WTC11 (cell line): ENCODE results near the gene PHLDB1. TPM values are rescaled to one million over a fixed set of nuclear protein-coding genes. Genes with fewer than 3 reads are reported as not detected.

Experiments used
- ATAC-seq: fragments of 200-7000 bp; cut with Tn5 transposase; 2 replicates; pipeline ENCODE4 v1.10.0; 2021; ENCODE audit warnings: mild to moderate bottlenecking, moderate library complexity
- CTCF ChIA-PET: fragments of 300-600 bp; sonication (Branson Sonifier 250); formaldehyde crosslinking; loops from one replicate; lab custom pipeline; 2021; ENCODE audit warnings: antibody characterized with exemption; lab: Charles Lee
- POLR2A ChIA-PET: fragments of 350-600 bp; sonication (Branson Sonifier 250); formaldehyde crosslinking; loops from one replicate; lab custom pipeline; 2021; ENCODE audit warnings: antibody characterized with exemption; lab: Charles Lee
- DNase-seq: peaks from one replicate; pipeline ENCODE4 v3.0.0; 2021; ENCODE audit warnings: low spot score
- H3K27ac Mint-ChIP-seq: 2 replicates; pipeline ENCODE4 v1.8.0; 2021; ENCODE audit warnings: mixed read lengths
- H3K27me3 Mint-ChIP-seq: 2 replicates; pipeline ENCODE4 v1.8.0; 2021; ENCODE audit warnings: low read depth, mild to moderate bottlenecking, moderate library complexity, mixed read lengths
- H3K36me3 Mint-ChIP-seq: 2 replicates; pipeline ENCODE4 v1.8.0; 2021; ENCODE audit warnings: mixed read lengths
- H3K4me1 Mint-ChIP-seq: 2 replicates; pipeline ENCODE4 v1.8.0; 2022; ENCODE audit warnings: mixed read lengths
- H3K4me3 Mint-ChIP-seq: 2 replicates; pipeline ENCODE4 v1.8.0; 2021; ENCODE audit warnings: mild to moderate bottlenecking, moderate library complexity, mixed read lengths
- H3K9me3 Mint-ChIP-seq: 2 replicates; pipeline ENCODE4 v1.8.0; 2021; ENCODE audit warnings: mixed read lengths
- ATF1 ChIP-seq: sonication (generic); formaldehyde crosslinking; IDR thresholded peaks from 2 replicates; pipeline ENCODE4 v1.8.1; 2023; ENCODE audit warnings: mild to moderate bottlenecking, moderate library complexity, missing genetic modification reagents
- EMX1 ChIP-seq: fragments of 250-450 bp; sonication (Bioruptor Pico); IDR thresholded peaks from 2 replicates; pipeline ENCODE4 v1.8.0; 2021; ENCODE audit warnings: mild to moderate bottlenecking
- ESRRA ChIP-seq: sonication (generic); formaldehyde crosslinking; IDR thresholded peaks from 2 replicates; pipeline ENCODE4 v1.8.1; 2022; ENCODE audit warnings: mild to moderate bottlenecking, missing genetic modification reagents, borderline replicate concordance
- ETV6 ChIP-seq: sonication (generic); formaldehyde crosslinking; IDR thresholded peaks from 2 replicates; pipeline ENCODE4 v1.8.1; 2022; ENCODE audit warnings: mild to moderate bottlenecking, missing genetic modification reagents
- GRHL2 ChIP-seq: fragments of 250-450 bp; sonication (Bioruptor Pico); IDR thresholded peaks from 2 replicates; pipeline ENCODE4 v1.8.0; 2022; ENCODE audit warnings: mild to moderate bottlenecking, moderate library complexity; ENCODE audit not compliant: insufficient replicate concordance, severe bottlenecking
- HMGA2 ChIP-seq: fragments of 250-450 bp; sonication (Bioruptor Pico); IDR thresholded peaks from 2 replicates; pipeline ENCODE4 v1.4.0; 2021; ENCODE audit warnings: mild to moderate bottlenecking, moderate library complexity
- NR2C2 ChIP-seq: sonication (generic); formaldehyde crosslinking; IDR thresholded peaks from 2 replicates; pipeline ENCODE4 v1.8.0; 2022; ENCODE audit warnings: mild to moderate bottlenecking, missing genetic modification reagents
- NR3C1 ChIP-seq: sonication (generic); formaldehyde crosslinking; conservative IDR thresholded peaks from 2 replicates; pipeline ENCODE4 v1.8.1; 2023; ENCODE audit warnings: low read depth, mild to moderate bottlenecking, missing genetic modification reagents
- RORB ChIP-seq: fragments of 250-450 bp; sonication (Bioruptor Pico); IDR thresholded peaks from 2 replicates; pipeline ENCODE4 v1.9.0; 2021; ENCODE audit warnings: mild to moderate bottlenecking
- SMAD3 ChIP-seq: sonication (generic); formaldehyde crosslinking; IDR thresholded peaks from 2 replicates; pipeline ENCODE4 v1.8.0; 2022; ENCODE audit warnings: missing genetic modification reagents, mild to moderate bottlenecking, borderline replicate concordance
- SP1 ChIP-seq: sonication (generic); formaldehyde crosslinking; conservative IDR thresholded peaks from 2 replicates; pipeline ENCODE4 v1.8.1; 2022; ENCODE audit warnings: missing genetic modification reagents
- TEAD4 ChIP-seq: sonication (generic); formaldehyde crosslinking; IDR thresholded peaks from 2 replicates; pipeline ENCODE4 v1.8.0; 2022; ENCODE audit warnings: mild to moderate bottlenecking, missing genetic modification reagents
- ZNF121 ChIP-seq: sonication (generic); formaldehyde crosslinking; IDR thresholded peaks from 2 replicates; pipeline ENCODE4 v1.8.0; 2023; ENCODE audit warnings: missing genetic modification reagents
- ZNF138 ChIP-seq: sonication (generic); formaldehyde crosslinking; conservative IDR thresholded peaks from 2 replicates; pipeline ENCODE4 v1.8.1; 2022; ENCODE audit warnings: mild to moderate bottlenecking, moderate library complexity, missing genetic modification reagents
- ZNF219 ChIP-seq: sonication (generic); formaldehyde crosslinking; IDR thresholded peaks from 2 replicates; pipeline ENCODE4 v1.8.0; 2023; ENCODE audit warnings: missing genetic modification reagents, mild to moderate bottlenecking, borderline replicate concordance
- ZNF396 ChIP-seq: fragments of 250-450 bp; sonication (Bioruptor Pico); IDR thresholded peaks from 2 replicates; pipeline ENCODE4 v1.8.0; 2021; ENCODE audit warnings: mild to moderate bottlenecking, moderate library complexity, borderline replicate concordance
- ZNF671 ChIP-seq: fragments of 250-450 bp; sonication (Bioruptor Pico); IDR thresholded peaks from 2 replicates; pipeline ENCODE4 v1.8.0; 2021; ENCODE audit warnings: mild to moderate bottlenecking
- total RNA-seq: library from RNA; stranded (reverse); gene quantifications from 3 replicates; pipeline ENCODE4 v1.2.3, GENCODE V29; 2021
- TF ChIP-seq, protein P1 (sequence below): sonication (generic); formaldehyde crosslinking; conservative IDR thresholded peaks from 2 replicates; pipeline ENCODE4 v1.8.1; 2023; ENCODE audit warnings: mild to moderate bottlenecking, low read depth, missing genetic modification reagents, moderate library complexity
- TF ChIP-seq, protein P2 (sequence below): sonication (generic); formaldehyde crosslinking; IDR thresholded peaks from 2 replicates; pipeline ENCODE4 v1.8.1; 2022; ENCODE audit warnings: mild to moderate bottlenecking, moderate library complexity, missing genetic modification reagents
- TF ChIP-seq, protein P3 (sequence below): sonication (generic); formaldehyde crosslinking; IDR thresholded peaks from 2 replicates; pipeline ENCODE4 v1.8.0; 2023; ENCODE audit warnings: mild to moderate bottlenecking, missing genetic modification reagents
- TF ChIP-seq, protein P4 (sequence below): sonication (generic); formaldehyde crosslinking; IDR thresholded peaks from 2 replicates; pipeline ENCODE4 v1.8.0; 2022; ENCODE audit warnings: missing genetic modification reagents
- TF ChIP-seq, protein P5 (sequence below): sonication (generic); formaldehyde crosslinking; IDR thresholded peaks from 2 replicates; pipeline ENCODE4 v1.8.0; 2022; ENCODE audit warnings: mild to moderate bottlenecking, missing genetic modification reagents

The PHLDB1 gene
- total RNA-seq, 1 experiment from 2014 or later: 83.1 TPM

DNA sequence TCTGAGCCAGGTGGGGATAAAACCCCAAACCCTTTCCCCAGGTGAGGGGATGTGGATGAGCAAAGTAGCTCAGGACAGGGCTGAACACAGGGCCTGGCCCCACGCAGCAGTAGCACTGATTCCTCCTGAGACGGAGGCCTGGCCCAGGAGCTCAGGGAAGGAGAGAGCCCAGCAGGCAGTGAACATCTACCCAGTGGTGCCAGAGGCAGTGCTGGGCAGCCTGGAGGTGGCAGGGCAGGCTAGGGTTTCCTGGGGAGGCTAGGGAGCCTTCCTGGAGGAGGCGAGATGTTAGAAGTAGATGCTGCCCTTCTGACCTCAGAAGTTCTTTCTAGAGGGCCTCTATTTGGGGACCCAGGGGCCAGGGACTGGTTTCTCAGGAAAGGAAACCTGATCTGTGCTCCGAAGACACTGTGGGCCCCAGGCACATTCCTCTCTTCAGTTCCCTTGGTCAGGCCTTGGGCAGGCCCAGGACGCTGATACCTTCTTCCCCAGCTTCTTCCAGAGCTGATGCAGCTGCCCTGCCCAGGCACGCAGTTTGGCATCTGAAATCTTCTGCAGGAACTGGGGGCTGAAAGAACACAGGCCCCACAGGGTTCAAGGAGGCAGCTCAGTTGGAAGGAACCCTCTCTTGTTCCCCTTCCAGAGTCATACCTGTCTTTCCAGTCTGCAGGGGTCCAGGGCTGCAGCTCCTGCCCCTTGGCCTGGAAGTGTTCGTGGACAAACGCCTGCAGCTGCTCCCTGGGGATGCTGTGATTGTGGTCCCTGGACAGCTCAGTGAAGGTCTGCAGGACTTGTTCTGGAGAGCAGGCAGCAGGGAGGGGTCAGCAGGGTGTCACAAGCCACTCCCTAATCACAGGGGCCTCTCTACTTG, 55.2 kb downstream of the PHLDB1 start:
- Mint-ChIP-seq H3K4me1 (peaks cover 44% of the 10 kb centered on the region), H3K27ac (no peak overlapping the region), H3K36me3 (no peaks in the 10 kb centered on the region), H3K27me3 (peaks cover 7% of the 10 kb centered on the region), H3K4me3 (no peak overlapping the region), H3K9me3 (no peaks in the 10 kb centered on the region)
- POLR2A ChIA-PET: interaction anchor here (0.6 kb wide), 1 partner anchor 10 kb away, joined by 4 read pairs; no protein-coding TSS in a partner anchor
- CTCF ChIA-PET: interaction anchor here (0.5 to 3.1 kb wide), 7 partner anchors 16 to 288 kb away, joined by 3 to 12 read pairs (median 9); partner anchors contain the start of gene TREH
- no peak for TF ChIP-seq NR3C1 (CRISPR knock-in tag)
- no peak for TF ChIP-seq ZNF219
- DNase-seq (no peak), ATAC-seq (no peak)

DNA sequence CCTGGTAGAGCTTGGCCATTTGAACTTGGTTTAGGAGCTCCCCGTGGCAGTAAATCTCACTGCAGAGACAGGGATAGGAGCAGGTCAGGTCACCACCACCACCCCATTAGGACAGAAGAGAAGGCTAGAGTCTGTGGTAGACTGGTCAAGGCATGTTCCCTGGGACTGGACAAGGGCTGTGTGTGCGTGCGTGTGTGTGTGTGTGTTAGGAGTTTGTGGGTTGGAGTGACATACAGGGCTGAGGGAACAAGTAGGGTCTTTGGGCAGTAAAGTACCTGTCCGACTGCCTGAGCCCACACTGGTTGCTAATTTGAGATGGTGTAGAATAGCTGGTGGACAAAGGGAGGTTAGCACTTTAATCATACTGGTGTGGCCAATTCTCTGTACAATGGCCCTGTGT, 56.0 kb downstream of the PHLDB1 start:
- Mint-ChIP-seq H3K27ac (no peak overlapping the region), H3K4me1 (peaks cover 39% of the 10 kb centered on the region), H3K36me3 (no peaks in the 10 kb centered on the region), H3K4me3 (no peak overlapping the region), H3K9me3 (no peaks in the 10 kb centered on the region), H3K27me3 (peaks cover 7% of the 10 kb centered on the region)
- CTCF ChIA-PET: interaction anchor here (0.6 to 2.7 kb wide), 5 partner anchors 26 to 69 kb away, joined by 3 to 12 read pairs (median 9); no protein-coding TSS in a partner anchor
- TF ChIP-seq ZNF671 (CRISPR knock-in tag): no peak
- TF ChIP-seq NR2C2 (CRISPR knock-in tag): no peak
- no peak for TF ChIP-seq ZNF138 (CRISPR knock-in tag)
- TF ChIP-seq, protein P1, sequence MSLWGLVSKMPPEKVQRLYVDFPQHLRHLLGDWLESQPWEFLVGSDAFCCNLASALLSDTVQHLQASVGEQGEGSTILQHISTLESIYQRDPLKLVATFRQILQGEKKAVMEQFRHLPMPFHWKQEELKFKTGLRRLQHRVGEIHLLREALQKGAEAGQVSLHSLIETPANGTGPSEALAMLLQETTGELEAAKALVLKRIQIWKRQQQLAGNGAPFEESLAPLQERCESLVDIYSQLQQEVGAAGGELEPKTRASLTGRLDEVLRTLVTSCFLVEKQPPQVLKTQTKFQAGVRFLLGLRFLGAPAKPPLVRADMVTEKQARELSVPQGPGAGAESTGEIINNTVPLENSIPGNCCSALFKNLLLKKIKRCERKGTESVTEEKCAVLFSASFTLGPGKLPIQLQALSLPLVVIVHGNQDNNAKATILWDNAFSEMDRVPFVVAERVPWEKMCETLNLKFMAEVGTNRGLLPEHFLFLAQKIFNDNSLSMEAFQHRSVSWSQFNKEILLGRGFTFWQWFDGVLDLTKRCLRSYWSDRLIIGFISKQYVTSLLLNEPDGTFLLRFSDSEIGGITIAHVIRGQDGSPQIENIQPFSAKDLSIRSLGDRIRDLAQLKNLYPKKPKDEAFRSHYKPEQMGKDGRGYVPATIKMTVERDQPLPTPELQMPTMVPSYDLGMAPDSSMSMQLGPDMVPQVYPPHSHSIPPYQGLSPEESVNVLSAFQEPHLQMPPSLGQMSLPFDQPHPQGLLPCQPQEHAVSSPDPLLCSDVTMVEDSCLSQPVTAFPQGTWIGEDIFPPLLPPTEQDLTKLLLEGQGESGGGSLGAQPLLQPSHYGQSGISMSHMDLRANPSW: no peak
- TF ChIP-seq GRHL2 (CRISPR knock-in tag): no peak
- TF ChIP-seq SMAD3: no peak
- TF ChIP-seq, protein P2, sequence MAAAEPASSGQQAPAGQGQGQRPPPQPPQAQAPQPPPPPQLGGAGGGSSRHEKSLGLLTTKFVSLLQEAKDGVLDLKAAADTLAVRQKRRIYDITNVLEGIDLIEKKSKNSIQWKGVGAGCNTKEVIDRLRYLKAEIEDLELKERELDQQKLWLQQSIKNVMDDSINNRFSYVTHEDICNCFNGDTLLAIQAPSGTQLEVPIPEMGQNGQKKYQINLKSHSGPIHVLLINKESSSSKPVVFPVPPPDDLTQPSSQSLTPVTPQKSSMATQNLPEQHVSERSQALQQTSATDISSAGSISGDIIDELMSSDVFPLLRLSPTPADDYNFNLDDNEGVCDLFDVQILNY: no peak
- TF ChIP-seq, protein P3, sequence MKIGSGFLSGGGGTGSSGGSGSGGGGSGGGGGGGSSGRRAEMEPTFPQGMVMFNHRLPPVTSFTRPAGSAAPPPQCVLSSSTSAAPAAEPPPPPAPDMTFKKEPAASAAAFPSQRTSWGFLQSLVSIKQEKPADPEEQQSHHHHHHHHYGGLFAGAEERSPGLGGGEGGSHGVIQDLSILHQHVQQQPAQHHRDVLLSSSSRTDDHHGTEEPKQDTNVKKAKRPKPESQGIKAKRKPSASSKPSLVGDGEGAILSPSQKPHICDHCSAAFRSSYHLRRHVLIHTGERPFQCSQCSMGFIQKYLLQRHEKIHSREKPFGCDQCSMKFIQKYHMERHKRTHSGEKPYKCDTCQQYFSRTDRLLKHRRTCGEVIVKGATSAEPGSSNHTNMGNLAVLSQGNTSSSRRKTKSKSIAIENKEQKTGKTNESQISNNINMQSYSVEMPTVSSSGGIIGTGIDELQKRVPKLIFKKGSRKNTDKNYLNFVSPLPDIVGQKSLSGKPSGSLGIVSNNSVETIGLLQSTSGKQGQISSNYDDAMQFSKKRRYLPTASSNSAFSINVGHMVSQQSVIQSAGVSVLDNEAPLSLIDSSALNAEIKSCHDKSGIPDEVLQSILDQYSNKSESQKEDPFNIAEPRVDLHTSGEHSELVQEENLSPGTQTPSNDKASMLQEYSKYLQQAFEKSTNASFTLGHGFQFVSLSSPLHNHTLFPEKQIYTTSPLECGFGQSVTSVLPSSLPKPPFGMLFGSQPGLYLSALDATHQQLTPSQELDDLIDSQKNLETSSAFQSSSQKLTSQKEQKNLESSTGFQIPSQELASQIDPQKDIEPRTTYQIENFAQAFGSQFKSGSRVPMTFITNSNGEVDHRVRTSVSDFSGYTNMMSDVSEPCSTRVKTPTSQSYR (CRISPR knock-in tag): no peak
- TF ChIP-seq ETV6 (CRISPR knock-in tag): no peak
- no peak for TF ChIP-seq EMX1 (CRISPR knock-in tag)
- TF ChIP-seq ZNF121 (CRISPR knock-in tag): no peak
- no peak for TF ChIP-seq ATF1 (CRISPR knock-in tag)
- TF ChIP-seq ESRRA (CRISPR knock-in tag): no peak
- DNase-seq (no peak), ATAC-seq (no peak)
- POLR2A ChIA-PET: no interaction called here

DNA sequence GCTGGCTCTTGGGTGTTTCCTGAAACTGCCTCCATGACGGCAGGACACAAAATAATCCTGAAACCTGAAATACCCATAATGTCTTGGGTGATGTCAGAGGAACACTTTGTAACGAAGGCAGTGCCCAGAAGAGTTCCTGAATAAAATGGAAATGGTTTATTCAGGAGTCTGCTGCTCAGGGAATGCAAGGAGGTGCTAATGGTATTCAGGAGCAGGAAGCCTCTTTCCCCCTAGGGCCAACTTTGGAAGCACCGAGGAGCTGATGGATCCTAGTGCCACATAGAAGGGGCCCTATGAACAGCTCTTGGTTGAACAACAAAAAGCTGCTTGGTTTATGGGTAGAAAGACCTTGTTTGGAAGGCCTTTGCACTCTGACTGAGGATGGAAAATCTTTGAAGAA, 56.5 kb downstream of the PHLDB1 start:
- no peak overlapping the region for H3K4me3 Mint-ChIP-seq
- H3K9me3 Mint-ChIP-seq: no peaks in the 10 kb centered on the region
- ChIA-PET CTCF (interaction anchor here (1.8 to 2.7 kb wide), 2 partner anchors 28 to 69 kb away, joined by 9 to 12 read pairs; no protein-coding TSS in a partner anchor), POLR2A (interaction anchor here (0.6 kb wide), 1 partner anchor 303 kb away, joined by 5 read pairs; no protein-coding TSS in a partner anchor)
- peaks cover 34% of the 10 kb centered on the region for H3K4me1 Mint-ChIP-seq
- H3K27me3 Mint-ChIP-seq: peaks cover 11% of the 10 kb centered on the region
- ATAC-seq (no peak), DNase-seq (no peak)
- no peaks in the 10 kb centered on the region for H3K36me3 Mint-ChIP-seq
- H3K27ac Mint-ChIP-seq: no peak overlapping the region
- no peak for TF ChIP-seq RORB (CRISPR knock-in tag)
- TF ChIP-seq HMGA2 (CRISPR knock-in tag): no peak
- no peak for TF ChIP-seq SP1 (CRISPR knock-in tag)
- TF ChIP-seq, protein P4, sequence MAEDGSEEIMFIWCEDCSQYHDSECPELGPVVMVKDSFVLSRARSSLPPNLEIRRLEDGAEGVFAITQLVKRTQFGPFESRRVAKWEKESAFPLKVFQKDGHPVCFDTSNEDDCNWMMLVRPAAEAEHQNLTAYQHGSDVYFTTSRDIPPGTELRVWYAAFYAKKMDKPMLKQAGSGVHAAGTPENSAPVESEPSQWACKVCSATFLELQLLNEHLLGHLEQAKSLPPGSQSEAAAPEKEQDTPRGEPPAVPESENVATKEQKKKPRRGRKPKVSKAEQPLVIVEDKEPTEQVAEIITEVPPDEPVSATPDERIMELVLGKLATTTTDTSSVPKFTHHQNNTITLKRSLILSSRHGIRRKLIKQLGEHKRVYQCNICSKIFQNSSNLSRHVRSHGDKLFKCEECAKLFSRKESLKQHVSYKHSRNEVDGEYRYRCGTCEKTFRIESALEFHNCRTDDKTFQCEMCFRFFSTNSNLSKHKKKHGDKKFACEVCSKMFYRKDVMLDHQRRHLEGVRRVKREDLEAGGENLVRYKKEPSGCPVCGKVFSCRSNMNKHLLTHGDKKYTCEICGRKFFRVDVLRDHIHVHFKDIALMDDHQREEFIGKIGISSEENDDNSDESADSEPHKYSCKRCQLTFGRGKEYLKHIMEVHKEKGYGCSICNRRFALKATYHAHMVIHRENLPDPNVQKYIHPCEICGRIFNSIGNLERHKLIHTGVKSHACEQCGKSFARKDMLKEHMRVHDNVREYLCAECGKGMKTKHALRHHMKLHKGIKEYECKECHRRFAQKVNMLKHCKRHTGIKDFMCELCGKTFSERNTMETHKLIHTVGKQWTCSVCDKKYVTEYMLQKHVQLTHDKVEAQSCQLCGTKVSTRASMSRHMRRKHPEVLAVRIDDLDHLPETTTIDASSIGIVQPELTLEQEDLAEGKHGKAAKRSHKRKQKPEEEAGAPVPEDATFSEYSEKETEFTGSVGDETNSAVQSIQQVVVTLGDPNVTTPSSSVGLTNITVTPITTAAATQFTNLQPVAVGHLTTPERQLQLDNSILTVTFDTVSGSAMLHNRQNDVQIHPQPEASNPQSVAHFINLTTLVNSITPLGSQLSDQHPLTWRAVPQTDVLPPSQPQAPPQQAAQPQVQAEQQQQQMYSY (CRISPR knock-in tag): no peak
- TF ChIP-seq ZNF396: no peak
- TF ChIP-seq, protein P5, sequence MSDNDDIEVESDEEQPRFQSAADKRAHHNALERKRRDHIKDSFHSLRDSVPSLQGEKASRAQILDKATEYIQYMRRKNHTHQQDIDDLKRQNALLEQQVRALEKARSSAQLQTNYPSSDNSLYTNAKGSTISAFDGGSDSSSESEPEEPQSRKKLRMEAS (CRISPR knock-in tag): no peak
- no peak for TF ChIP-seq TEAD4 (CRISPR knock-in tag)
- TF ChIP-seq ZNF671 (CRISPR knock-in tag): no peak
- TF ChIP-seq ZNF121 (CRISPR knock-in tag): no peak
